Ramos (cell line): ENCODE measurements around the gene CMTM2.

Experiments
- in situ Hi-C: fragments of 300-500 bp; cut with MboI; formaldehyde crosslinking; loops from one replicate; pipeline ENCODE4 v1.14.3; 2022; ENCODE audit warnings: low sequenced_read_pairs; ENCODE audit not compliant: unreplicated experiment

Gene CMTM2

GRCh38 chr16:66578651-66579531 lies at the start of gene CMTM2:
Gene CMTM2, plus strand, starts transcription at chr16:66579463. Its CDS starts 145 bp downstream, at chr16:66579608.
- in situ Hi-C loops: no loop called here

GRCh38 chr16:66529475-66529874 lies 49.8 kb upstream of the CMTM2 start:
- in situ Hi-C loops: no loop called here

GRCh38 chr16:66534376-66534799 lies 44.9 kb upstream of the CMTM2 start:
- in situ Hi-C loops: no loop called here

GRCh38 chr16:66536525-66536924 lies 42.7 kb upstream of the CMTM2 start:
- in situ Hi-C loops: no loop called here

GRCh38 chr16:66537236-66537635 lies 42.0 kb upstream of the CMTM2 start:
- in situ Hi-C loops: no loop called here

GRCh38 chr16:66538910-66539309 lies 40.4 kb upstream of the CMTM2 start:
- in situ Hi-C loops: no loop called here

GRCh38 chr16:66539623-66540469 lies 39.4 kb upstream of the CMTM2 start:
- in situ Hi-C loops: no loop called here

GRCh38 chr16:66541388-66542355 lies 37.6 kb upstream of the CMTM2 start:
- in situ Hi-C loops: no loop called here

GRCh38 chr16:66542396-66542795 lies 36.9 kb upstream of the CMTM2 start:
- in situ Hi-C loops: no loop called here

- in situ Hi-C loops: no loop called here
Measured at GRCh38 chr16:66543541-66543940, 35.7 kb upstream of the CMTM2 start.

- in situ Hi-C loops: no loop called here
Measured at GRCh38 chr16:66544016-66544757, 35.1 kb upstream of the CMTM2 start.

GRCh38 chr16:66547101-66547989 lies 31.9 kb upstream of the CMTM2 start:
- in situ Hi-C loops: no loop called here

- in situ Hi-C loops: no loop called here
Measured at GRCh38 chr16:66548068-66548467, 31.2 kb upstream of the CMTM2 start.

GRCh38 chr16:66548868-66549267 lies 30.4 kb upstream of the CMTM2 start:
- in situ Hi-C loops: no loop called here

GRCh38 chr16:66549284-66550131 lies 29.8 kb upstream of the CMTM2 start, which contains the start of gene TK2:
Gene TK2, minus strand, starts transcription at chr16:66550122. Its CDS starts 61 bp downstream, at chr16:66550061.
- in situ Hi-C loops: no loop called here

- in situ Hi-C loops: no loop called here
Measured at GRCh38 chr16:66551348-66551759, 27.9 kb upstream of the CMTM2 start.

GRCh38 chr16:66551788-66552285 lies 27.4 kb upstream of the CMTM2 start:
- in situ Hi-C loops: no loop called here
